Cardiac fibroblast (primary cell): ENCODE measurements around the gene PTPN4.

Source experiments
- DNase-seq, 2 donors: peaks; one replicate each; pipeline versions ENCODE4 v3.0.0 to v3.0.0-alpha.2; 2010; ENCODE audit warnings: low read depth in 2 of 2
- H3K4me3 ChIP-seq, 2 donors: replicated peaks in 1 of 2; 1 replicate in 1 of 2; 2 replicates in 1 of 2; pipeline ENCODE4 v1.5.1; 2011; ENCODE audit warnings: low read depth in 2 of 2, low read length in 2 of 2, mild to moderate bottlenecking in 2 of 2, moderate library complexity in 1 of 2
- TF ChIP-seq, protein P1 (sequence below): IDR thresholded peaks from one replicate; pipeline ENCODE4 v1.5.1; 2011; ENCODE audit warnings: low read depth, mild to moderate bottlenecking, low read length, inconsistent platforms

The PTPN4 gene

DNA sequence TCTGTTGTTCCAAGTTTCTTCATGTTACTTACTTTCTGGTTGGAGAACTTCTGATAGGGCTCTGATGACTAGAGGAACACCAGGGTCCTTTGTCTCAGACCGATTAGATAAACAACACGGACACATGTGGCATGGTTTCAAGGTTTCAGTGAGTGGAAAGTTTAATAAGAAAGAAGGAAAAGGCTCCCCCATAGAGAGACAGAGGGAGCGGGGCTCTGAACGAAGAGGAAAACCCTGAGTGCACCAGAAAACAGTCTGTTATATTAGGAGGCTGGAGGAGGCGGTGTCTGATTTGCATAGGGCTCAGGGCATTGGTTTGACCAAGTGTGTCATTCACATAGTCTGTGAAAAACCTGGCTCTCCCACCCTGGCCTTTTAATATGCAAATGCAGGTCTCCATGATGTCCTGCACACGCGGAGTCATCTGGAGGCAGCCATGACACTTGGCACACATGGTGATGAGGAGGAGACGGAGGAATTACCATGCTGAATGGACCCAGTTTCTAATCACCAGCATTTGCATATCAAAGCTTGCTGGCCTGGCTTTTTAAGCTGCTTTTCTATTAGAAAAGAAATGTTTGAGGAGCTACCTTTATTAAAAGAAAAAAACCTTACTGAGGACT is 94.2 kb downstream of the PTPN4 start:
- no peak for DNase-seq
- TF ChIP-seq, protein P1, sequence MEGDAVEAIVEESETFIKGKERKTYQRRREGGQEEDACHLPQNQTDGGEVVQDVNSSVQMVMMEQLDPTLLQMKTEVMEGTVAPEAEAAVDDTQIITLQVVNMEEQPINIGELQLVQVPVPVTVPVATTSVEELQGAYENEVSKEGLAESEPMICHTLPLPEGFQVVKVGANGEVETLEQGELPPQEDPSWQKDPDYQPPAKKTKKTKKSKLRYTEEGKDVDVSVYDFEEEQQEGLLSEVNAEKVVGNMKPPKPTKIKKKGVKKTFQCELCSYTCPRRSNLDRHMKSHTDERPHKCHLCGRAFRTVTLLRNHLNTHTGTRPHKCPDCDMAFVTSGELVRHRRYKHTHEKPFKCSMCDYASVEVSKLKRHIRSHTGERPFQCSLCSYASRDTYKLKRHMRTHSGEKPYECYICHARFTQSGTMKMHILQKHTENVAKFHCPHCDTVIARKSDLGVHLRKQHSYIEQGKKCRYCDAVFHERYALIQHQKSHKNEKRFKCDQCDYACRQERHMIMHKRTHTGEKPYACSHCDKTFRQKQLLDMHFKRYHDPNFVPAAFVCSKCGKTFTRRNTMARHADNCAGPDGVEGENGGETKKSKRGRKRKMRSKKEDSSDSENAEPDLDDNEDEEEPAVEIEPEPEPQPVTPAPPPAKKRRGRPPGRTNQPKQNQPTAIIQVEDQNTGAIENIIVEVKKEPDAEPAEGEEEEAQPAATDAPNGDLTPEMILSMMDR, result no peak
- no peak overlapping the region for H3K4me3 ChIP-seq

DNA sequence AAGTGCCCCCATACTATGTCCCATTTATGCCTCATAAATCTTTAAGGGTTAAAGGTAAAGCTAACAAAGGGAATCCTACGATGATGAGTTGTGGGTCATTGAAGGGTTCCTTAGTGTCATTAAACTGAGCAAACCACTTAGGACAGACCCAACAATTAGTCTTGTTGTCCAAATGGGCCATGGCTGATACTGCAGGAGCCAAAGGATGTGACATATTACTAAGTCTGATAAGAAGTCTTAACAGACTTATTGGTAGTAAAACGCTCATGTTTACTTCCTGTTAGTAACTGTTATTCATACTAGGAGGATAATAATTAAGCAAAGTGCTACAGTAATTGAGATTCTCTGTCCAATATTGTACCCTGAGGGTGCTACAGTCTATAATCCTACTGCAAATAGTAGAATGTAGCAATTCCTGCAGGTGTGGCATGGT is 96.8 kb downstream of the PTPN4 start:
- TF ChIP-seq, protein P1, result no peak
- no peak for DNase-seq
- H3K4me3 ChIP-seq, result no peak overlapping the region

DNA sequence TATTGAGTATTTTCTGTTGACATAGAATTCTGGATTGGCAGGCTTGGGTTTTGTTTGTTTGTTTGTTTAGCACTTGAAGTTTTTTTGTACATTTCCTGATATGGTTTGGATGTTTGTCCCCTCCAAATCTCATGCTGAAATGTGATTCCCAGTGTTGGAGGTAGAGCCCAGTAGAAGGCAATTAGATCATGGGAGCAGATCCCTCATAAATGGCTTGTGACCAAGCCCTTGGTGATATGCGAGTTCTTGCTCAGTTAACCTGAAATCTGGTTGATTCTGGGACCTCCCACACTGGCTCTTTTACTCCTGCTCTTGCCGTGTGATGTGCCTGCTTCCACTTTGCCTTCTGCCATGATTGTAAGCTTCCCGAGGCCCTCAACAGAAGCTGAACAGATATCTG is 98.0 kb downstream of the PTPN4 start:
- no peak for DNase-seq
- H3K4me3 ChIP-seq, result no peak overlapping the region
- TF ChIP-seq, protein P1, result no peak

DNA sequence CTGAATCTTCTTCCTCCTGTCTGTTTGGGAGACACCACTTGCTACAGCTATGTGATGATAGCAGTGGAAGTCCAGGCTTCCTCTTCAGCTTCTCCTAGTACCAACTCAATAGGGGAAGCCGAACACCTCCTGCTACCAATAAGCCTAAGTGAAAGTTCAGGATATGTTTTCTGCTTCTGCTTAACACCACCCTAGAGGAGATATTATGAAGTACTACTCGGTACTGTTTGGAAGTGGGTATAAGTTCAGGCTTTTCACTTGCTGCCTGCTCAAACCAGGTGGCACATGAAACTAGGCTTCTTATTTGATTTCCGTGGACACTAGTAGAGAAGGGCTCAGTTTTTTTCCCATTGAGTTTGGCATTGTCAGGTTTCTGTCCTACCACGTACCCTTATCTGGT is 99.8 kb downstream of the PTPN4 start:
- H3K4me3 ChIP-seq, result no peak overlapping the region
- TF ChIP-seq, protein P1, result no peak
- no peak for DNase-seq

DNA sequence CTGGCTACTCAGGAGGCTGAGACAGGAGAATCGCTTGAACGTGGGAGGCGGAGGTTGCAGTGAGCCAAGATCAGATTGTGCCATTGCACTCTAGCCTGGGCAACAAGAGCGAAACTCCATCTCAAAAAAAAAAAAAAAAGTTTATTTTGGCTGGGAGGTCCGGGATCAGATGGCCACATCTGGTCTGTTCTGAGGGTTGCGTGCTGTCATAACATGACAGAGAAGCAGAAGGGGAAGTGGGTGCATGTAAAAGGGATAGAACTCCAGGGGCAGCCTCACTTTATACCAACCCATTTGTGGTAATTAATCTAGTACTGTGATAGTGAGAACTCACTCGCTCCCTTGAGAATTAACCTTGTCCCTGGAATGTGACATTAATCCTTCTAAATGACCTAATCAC is 101.2 kb downstream of the PTPN4 start:
- no peak for DNase-seq
- no peak overlapping the region for H3K4me3 ChIP-seq
- TF ChIP-seq, protein P1, result no peak

DNA sequence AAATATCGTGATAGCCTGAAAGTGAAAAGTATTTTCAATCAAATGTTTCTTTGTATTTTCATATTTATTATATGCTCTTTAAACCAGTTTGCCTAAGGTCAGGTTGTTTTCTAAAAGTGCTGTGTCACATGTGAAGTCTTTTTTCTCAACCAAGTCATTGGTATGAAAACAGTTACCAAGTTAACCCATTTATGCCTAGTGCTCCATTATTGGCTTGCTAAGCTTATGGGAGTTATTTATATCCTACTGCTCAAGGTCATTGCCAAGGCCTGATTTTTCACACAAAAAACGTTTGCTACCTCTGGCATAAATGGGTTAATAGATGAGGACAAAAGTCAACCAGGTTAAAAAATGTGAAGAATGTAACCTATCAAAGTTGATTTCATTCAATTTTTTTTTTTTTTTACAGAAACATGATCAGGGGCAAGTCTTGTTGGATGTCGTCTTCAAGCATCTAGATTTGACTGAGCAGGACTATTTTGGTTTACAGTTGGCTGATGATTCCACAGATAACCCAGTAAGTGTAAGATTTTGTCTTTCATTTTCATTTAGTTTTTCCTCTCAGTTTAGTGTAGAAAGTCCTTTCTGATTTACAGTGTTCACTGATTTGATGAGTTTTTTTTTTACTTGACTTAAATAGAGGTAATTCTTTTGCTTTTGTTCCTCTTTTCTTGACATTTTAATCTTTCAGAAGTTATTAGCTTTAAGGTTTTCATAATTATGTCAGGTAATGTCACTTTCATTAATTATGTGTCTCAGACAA is 102.6 kb downstream of the PTPN4 start:
- no peak overlapping the region for H3K4me3 ChIP-seq
- no peak for DNase-seq
- TF ChIP-seq, protein P1, result no peak
